Activated CD4-positive, alpha-beta T cell treated with anti-CD3 and anti-CD28 coated beads, Interleukin-10, Interleukin-2, amounts not matched to agents 100 ng/mL and 50 ng/mL, durations not matched to agents 16 hours and 8 hours (primary cell): ENCODE data around the gene ZNF606.
A peak's percentile ranks its signal among the peaks of the same experiment; 100 is the strongest.
"Not testable (repeated sequence)": the region's sequence is repeated elsewhere in the genome, so short reads cannot be mapped to it uniquely, and the experiment has no call there.

Experiments used
- DNase-seq: peaks from one replicate; pipeline ENCODE4 v3.0.0-alpha.2; 2020

ZNF606 gene

GRCh38 chr19:58009666-58010301 is 7.2 kb upstream of the ZNF606 start:
- peak; percentile 56 for DNase-seq

DNA sequence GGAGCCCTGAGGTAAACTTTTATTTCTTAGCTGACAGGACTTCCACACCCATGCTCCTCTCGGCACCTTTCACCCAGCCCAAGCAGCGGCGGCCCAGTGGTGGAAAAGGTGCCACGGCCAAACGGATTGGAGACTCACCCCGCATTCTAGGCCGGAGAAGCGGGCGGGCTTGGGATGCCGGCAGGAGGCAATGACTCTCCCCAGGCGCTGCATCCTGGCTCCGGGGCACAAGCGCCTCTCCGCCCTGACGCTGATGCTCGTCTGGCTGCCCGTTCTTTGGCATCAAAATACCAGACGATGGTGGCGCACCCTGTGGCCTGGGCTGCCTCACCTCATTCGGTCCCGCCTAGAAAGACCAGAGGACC is 6.7 kb upstream of the ZNF606 start:
- no peak for DNase-seq

DNA sequence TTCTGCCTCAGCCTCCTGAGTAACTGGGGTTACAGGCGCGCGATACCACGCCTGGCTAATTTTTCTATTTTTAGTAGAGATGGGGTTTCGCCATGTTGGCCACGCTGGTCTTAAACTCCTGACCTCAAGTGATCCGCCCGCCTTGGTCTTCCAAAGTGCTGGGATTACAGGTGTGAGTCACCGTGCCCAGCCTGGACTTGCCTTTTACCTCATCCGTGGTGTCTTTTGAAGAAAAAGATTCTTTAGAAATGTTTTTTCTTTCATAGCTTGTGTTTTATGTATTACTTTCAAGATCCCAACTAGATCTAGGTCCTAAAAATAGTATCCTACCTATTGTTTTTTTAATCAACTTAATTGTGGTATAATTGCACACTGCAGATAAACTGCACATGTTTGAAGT is 6.3 kb upstream of the ZNF606 start:
- not testable (repeated sequence) for DNase-seq

GRCh38 chr19:58007285-58007684 is 4.7 kb upstream of the ZNF606 start:
- peak; percentile 1 for DNase-seq

DNA sequence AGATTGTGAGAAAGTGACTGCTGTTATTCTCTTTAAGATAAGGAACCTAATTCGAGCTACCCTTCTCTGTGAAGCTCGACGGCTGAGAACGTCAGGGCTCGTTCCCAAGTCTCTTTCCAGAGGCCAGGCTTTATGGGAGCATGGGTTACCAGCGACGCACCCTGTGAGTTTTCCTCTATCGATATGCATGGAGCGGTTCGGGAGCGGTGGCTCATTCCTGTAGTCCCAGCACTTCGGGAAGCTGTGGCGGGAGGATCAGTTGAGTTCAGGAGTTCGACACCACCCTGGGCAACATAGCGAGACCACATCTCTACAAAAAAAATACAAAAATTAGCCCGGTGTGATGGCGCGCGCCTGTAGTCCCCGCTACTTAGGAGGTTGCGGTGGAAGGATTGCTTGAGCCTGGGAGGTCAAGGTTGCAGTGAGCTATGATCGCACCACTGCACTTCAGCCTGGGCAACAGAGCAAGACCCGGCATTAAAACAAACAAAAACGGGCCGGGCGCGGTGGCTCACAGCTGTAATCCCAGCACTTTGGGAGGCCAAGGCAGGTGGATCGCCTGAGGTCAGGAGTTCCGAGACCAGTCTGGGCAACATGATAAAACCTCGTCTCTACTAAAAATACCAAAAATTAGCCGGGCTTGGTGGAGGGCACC is 681 bp upstream of the ZNF606 start:
- no peak for DNase-seq

DNA sequence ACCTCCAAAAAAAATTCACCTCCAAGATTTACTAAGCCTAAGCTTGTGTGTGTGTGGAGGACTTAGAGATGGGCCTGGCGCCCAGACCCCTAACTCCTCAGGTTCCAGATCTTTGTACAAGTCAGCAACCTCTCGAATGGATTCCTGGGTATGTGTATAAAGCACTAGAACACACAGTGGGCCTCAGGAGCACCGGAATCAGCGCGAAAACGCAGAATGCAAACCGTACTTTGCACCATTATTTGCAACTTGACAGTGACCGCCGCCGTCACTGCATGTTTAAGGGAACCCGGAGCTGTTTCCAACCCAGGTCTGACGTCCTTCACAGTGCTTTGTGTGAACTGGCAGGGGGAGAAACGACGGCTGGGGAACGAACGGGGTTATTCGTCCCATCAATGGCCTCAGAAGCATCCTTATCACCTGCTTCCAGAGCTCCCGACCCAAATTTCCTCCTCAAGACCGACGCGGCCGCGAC is 688 bp downstream of the ZNF606 start:
- peak; percentile 9 for DNase-seq

- no peak for DNase-seq
These were observed 1.9 kb downstream of the ZNF606 start for GRCh38 chr19:58000677-58001076.

- DNase-seq, result no peak
These were observed 9.8 kb downstream of the ZNF606 start for GRCh38 chr19:57992841-57993240.

DNA sequence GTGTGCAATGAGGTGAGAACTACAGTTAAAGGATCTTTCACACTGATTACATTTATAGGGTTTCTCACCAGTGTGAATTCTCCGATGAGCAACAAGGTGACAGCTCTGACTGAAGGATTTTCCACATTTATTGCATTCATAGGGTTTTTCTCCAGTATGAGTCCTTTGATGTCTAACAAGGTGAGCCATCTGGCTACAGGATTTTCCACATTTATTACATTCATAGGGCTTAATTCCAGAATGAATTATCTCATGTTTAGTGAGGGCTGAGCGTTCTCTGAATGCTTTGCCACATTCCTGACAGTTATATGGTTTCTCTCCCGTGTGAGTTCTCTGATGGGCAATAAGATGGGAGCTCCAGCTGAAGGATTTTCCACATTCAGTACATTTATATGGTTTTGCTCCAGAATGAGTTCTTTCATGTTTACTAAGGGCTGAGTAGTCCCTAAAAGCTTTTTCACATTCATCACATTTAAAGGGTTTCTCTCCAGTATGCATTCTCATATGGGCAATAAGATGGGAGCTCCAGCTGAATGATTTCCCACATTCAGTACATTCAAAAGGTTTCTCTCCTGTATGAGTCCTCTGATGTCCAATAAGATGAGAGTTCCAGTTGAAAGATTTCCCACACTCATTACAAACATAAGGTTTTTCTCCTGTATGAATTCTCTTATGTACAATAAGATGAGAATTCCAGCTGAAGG is 23.9 kb downstream of the ZNF606 start:
- no peak for DNase-seq

GRCh38 chr19:57974434-57974833 is 28.2 kb downstream of the ZNF606 start, which contains the start of gene C19orf18:
Gene C19orf18, minus strand, starts transcription at chr19:57974534. Its CDS starts 102 bp downstream, at chr19:57974432.
- no peak for DNase-seq

DNA sequence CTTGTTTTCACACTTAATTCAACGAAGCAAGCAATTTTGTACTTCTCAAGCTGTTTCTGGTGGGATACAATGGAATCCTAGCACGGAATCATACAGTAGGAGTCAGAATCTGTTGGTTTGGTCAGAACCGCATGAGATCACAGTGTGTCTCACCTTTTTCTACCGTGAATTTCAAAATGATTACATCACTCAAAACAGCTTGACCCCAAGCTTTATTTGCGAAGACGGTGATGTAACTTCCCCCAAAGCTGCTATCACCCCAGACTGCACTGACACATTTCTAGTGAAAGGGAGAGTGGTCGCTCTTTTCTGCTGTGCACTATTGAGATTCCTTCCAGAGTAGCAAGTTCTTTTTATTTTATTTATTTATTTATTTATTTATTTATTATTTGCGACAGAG is 37.9 kb downstream of the ZNF606 start:
- DNase-seq, result no peak

- DNase-seq, result no peak
These were observed 40.8 kb downstream of the ZNF606 start for GRCh38 chr19:57961785-57962184.

GRCh38 chr19:57954996-57955395 is 47.6 kb downstream of the ZNF606 start:
- no peak for DNase-seq

- DNase-seq, result no peak
These were observed 52.9 kb downstream of the ZNF606 start for GRCh38 chr19:57949702-57950101.

GRCh38 chr19:57949296-57949695 is 53.3 kb downstream of the ZNF606 start:
- DNase-seq, result no peak

DNA sequence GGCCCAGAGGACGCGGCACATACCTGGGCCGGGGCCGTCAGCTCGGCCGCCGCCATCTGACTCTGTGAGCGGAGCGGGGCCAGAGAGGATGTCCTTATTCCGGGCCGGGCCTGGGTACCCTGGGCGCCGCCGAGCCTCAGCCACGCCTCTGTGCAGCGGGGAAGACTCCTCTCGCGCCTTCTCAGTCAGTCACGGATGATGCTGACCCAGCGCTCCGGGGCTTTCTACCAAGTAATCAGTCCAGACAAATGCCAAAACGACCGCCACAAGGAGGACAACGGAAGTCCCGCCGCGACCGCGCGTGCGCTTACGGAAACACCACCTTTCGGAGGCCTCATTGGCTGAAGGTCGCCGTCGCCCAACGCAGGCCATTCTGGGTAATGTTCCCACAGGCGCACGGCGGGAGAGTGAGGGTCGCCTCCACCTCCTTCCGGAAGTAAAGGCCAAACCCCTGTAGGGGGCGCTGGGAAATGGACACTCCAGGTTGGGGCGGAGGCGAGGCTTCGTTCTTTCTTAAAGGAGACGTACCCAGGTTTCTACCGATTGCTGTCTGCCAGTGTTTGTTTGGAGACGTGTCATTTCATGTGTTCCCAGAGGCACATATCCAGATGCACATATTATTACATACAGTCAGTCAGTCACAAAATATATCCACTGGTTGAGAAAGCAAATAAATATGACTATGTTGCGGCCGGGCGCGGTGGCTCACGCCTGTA is 55.0 kb downstream of the ZNF606 start, which contains the start of gene ZNF256:
Gene ZNF256 (minus strand): TSS at position 288 of the 716 bp plus-strand sequence. CDS start 232 bp downstream, at position 56.
- peak; percentile 93 for DNase-seq

DNA sequence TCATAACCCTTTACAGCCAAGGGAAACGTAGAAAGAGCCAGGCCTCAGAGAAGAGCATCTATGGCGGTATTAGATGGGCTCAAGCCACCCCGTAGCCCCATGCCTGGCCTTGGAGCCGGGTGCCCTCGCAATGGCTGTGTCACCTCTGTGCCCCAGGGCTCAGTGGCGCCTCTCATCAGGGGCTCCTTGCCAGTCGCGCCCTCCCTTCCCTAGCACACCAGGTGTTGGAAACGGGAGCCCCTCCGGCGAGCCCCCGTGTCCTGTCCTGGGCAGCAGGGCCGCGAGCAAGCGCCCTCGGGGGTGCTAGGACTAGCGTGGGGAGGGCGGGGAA is 55.6 kb downstream of the ZNF606 start:
- DNase-seq, result no peak

GRCh38 chr19:57946316-57946715 is 56.3 kb downstream of the ZNF606 start:
- DNase-seq, result no peak

DNA sequence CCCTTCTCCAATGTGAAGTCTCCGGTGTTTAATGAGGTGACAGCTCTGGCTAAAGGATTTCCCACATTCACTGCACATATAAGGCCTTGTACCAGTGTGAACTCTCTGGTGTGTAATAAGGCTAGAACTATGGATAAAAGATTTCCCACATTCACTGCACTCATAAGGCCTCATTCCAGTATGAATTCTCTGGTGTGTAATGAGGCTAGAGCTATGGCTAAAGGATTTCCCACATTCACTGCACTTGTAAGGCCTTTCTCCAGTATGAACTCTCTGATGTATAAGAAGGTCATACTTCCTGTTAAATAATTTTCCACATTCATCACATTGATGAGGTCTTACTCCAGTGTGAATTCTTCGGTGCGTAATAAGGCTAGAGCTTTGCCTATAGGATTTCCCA is 61.0 kb downstream of the ZNF606 start:
- DNase-seq, result no peak

DNA sequence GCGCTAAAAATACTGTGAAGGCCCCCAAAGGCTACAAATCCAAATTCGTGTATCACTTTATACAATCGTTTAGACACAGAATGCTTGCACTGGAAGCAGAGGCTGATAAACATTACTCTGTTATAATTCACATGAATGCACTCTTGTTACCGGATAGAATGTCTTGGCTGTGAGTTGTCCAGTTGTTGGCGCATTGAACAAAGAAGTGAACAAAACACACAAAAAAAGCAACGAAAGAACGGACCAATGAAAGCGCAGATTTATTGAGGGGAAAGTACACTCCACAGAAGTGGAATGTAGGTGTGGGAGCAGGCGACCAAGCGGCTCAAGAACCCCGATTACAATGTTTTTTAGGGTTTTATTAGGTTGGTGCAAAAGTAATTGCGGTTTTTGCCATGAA is 66.9 kb downstream of the ZNF606 start:
- DNase-seq, result no peak

DNA sequence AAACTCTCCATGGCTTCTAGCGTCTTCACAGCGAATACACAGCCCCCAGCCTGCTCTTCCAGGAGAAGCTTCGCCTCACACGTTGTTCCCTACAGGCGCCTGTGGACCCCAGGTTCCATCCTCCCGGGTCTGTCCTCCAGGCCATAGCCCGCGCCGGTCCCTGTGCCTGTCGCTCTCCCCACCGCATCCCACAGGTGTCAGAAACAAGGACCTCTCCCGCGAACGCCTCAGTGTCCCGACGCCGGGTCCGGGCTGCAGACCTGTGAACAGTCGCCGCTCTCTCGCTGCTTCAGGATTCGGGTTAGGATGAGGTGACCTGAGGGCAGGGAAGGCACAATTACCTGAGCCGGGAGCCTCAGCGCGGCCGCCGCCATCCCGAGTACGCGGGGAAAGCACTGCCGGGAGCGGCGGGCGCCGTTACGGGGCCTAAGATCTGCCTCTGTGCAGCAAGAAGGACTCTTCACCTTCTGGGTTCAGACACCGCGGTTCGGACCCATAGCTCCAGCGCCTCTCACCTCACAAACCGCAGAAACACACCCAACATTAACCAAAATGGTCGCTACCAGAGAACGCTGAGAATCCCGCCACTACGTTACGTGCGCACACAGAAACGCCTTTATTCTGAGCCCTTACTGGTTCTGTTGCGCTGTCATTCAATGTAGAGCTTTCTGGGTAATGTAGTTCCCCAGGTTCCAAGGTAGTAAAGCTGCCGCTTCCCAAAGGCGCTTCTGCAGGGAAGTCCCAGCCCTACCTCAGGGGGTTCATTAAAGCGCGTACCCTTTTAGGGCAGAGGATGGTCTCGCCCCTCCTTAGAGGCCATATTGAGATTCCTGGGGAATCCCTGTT is 67.6 kb downstream of the ZNF606 start, which contains the start of gene ZNF418:
Gene ZNF418 (minus strand): TSS at position 583 of the 846 bp plus-strand sequence. CDS start 1,580 bp downstream, outside the sequence.
- DNase-seq, result peak; percentile 55

GRCh38 chr19:57927587-57927986 is 75.0 kb downstream of the ZNF606 start:
- no peak for DNase-seq
